ENCODE measurements around the gene KIAA0513.

GRCh38 chr16:85134789-85135142 is 107.2 kb downstream of the KIAA0513 start:
- TF ChIP-seq CTCF (IDR thresholded peaks at IDR 0.05) (no peak), EP300 (IDR thresholded peaks at IDR 0.05) (peak in 1 of 4 donors; percentile 17), POLR2AphosphoS5 (IDR thresholded peaks at IDR 0.05) (peak in 1 of 2 donors; percentile 78)
